OCI-LY3 (cell line): ENCODE measurements around the gene DSCAM.

Source experiments
- H2AFZ ChIP-seq: fragments of 200-600, 300-600 bp; shearing (Covaris generic); 2 replicates; pipeline ENCODE4 v1.6.0; 2014; ENCODE audit warnings: antibody characterized with exemption, low read depth, low read length
- H3K27ac ChIP-seq: fragments of 200-600, 300-600 bp; sonication (generic); 2 replicates; pipeline ENCODE4 v1.5.1; 2014; ENCODE audit warnings: mild to moderate bottlenecking, low read length, moderate library complexity, mixed read lengths
- H3K27me3 ChIP-seq: fragments of 200-600, 300-600 bp; sonication (generic); 2 replicates; pipeline ENCODE4 v1.6.1; 2014; ENCODE audit warnings: low read depth, low read length, mixed read lengths
- H3K36me3 ChIP-seq: fragments of 200-600, 300-600 bp; sonication (generic); replicated peaks from 2 replicates; pipeline ENCODE3; 2014; ENCODE audit warnings: low read depth, low read length, mixed read lengths
- H3K4me1 ChIP-seq: fragments of 300-600, 200-600 bp; sonication (generic); 2 replicates; pipeline ENCODE4 v1.6.1; 2014; ENCODE audit warnings: low read length, mixed read lengths
- H3K4me2 ChIP-seq: fragments of 200-600, 300-600 bp; sonication (generic); 2 replicates; pipeline ENCODE4 v1.6.1; 2014; ENCODE audit warnings: low read length, mixed read lengths
- H3K4me3 ChIP-seq: fragments of 300-600, 200-600 bp; sonication (generic); 2 replicates; pipeline ENCODE4 v1.5.1; 2014; ENCODE audit warnings: antibody characterized with exemption, mild to moderate bottlenecking, low read length, moderate library complexity
- H3K79me2 ChIP-seq: fragments of 300-600, 200-600 bp; shearing (Covaris generic); 2 replicates; pipeline ENCODE4 v1.6.1; 2014; ENCODE audit warnings: mild to moderate bottlenecking, low read length, mixed read lengths
- H3K9ac ChIP-seq: fragments of 300-600, 200-600 bp; shearing (Covaris generic); 2 replicates; pipeline ENCODE4 v1.6.0; 2014; ENCODE audit warnings: mild to moderate bottlenecking, low read length, moderate library complexity
- H3K9me3 ChIP-seq: fragments of 200-600, 300-600 bp; shearing (Covaris generic); 2 replicates; pipeline ENCODE4 v1.6.1; 2014; ENCODE audit warnings: low read length, mixed read lengths; ENCODE audit not compliant: insufficient read depth
- H4K20me1 ChIP-seq: fragments of 200-600, 300-600 bp; sonication (generic); 2 replicates; pipeline ENCODE4 v1.6.1; 2016; ENCODE audit warnings: low read length, mixed read lengths; ENCODE audit not compliant: insufficient read depth
- CTCF ChIP-seq: fragments of 200-600, 300-600 bp; sonication (generic); IDR thresholded peaks from 2 replicates; pipeline ENCODE4 v1.5.1; 2014; ENCODE audit warnings: antibody characterized with exemption, low read length, low read depth
- EZH2phosphoT487 ChIP-seq: fragments of 200-600 bp; shearing (Covaris generic); IDR thresholded peaks from 2 replicates; pipeline ENCODE4 v1.6.1; 2018; ENCODE audit warnings: antibody characterized with exemption, mixed run types, low read depth

Gene DSCAM

GRCh38 chr21:40636026-40636425 is 210.9 kb downstream of the DSCAM start:
- H3K36me3 ChIP-seq, result no peaks in the 10 kb centered on the region
- H3K4me2 ChIP-seq, result no peak overlapping the region
- no peak overlapping the region for H3K27ac ChIP-seq
- H3K9ac ChIP-seq, result no peak overlapping the region
- H3K4me3 ChIP-seq, result no peak overlapping the region
- TF ChIP-seq EZH2phosphoT487 (no peak), CTCF (no peak)
- H3K79me2 ChIP-seq, result no peaks in the 10 kb centered on the region
- no peaks in the 10 kb centered on the region for H3K9me3 ChIP-seq
- H4K20me1 ChIP-seq, result no peaks in the 10 kb centered on the region
- no peaks in the 10 kb centered on the region for H3K4me1 ChIP-seq
- no peaks in the 10 kb centered on the region for H3K27me3 ChIP-seq
- H2AFZ ChIP-seq, result no peak overlapping the region

GRCh38 chr21:40635391-40635790 is 211.6 kb downstream of the DSCAM start:
- no peaks in the 10 kb centered on the region for H3K9me3 ChIP-seq
- no peaks in the 10 kb centered on the region for H3K79me2 ChIP-seq
- H3K27me3 ChIP-seq, result no peaks in the 10 kb centered on the region
- no peak overlapping the region for H3K27ac ChIP-seq
- no peak overlapping the region for H3K4me2 ChIP-seq
- no peak for TF ChIP-seq EZH2phosphoT487
- no peak overlapping the region for H3K9ac ChIP-seq
- no peaks in the 10 kb centered on the region for H3K36me3 ChIP-seq
- H3K4me3 ChIP-seq, result no peak overlapping the region
- H2AFZ ChIP-seq, result no peak overlapping the region
- H4K20me1 ChIP-seq, result no peaks in the 10 kb centered on the region
- no peaks in the 10 kb centered on the region for H3K4me1 ChIP-seq

GRCh38 chr21:40634141-40634540 is 212.8 kb downstream of the DSCAM start:
- no peaks in the 10 kb centered on the region for H4K20me1 ChIP-seq
- no peak overlapping the region for H3K27ac ChIP-seq
- H3K79me2 ChIP-seq, result no peaks in the 10 kb centered on the region
- H2AFZ ChIP-seq, result no peak overlapping the region
- no peaks in the 10 kb centered on the region for H3K36me3 ChIP-seq
- H3K4me1 ChIP-seq, result no peaks in the 10 kb centered on the region
- no peaks in the 10 kb centered on the region for H3K9me3 ChIP-seq
- no peak overlapping the region for H3K9ac ChIP-seq
- TF ChIP-seq CTCF, result no peak
- TF ChIP-seq EZH2phosphoT487, result no peak
- H3K27me3 ChIP-seq, result no peaks in the 10 kb centered on the region
- H3K4me2 ChIP-seq, result no peak overlapping the region
- no peak overlapping the region for H3K4me3 ChIP-seq

GRCh38 chr21:40633048-40633447 is 213.9 kb downstream of the DSCAM start:
- TF ChIP-seq CTCF (no peak), EZH2phosphoT487 (no peak)
- H3K36me3 ChIP-seq, result no peaks in the 10 kb centered on the region

GRCh38 chr21:40631211-40631610 is 215.7 kb downstream of the DSCAM start:
- no peaks in the 10 kb centered on the region for H3K79me2 ChIP-seq
- no peak overlapping the region for H2AFZ ChIP-seq
- H3K9me3 ChIP-seq, result no peaks in the 10 kb centered on the region
- no peak overlapping the region for H3K4me2 ChIP-seq
- no peak overlapping the region for H3K9ac ChIP-seq
- no peak overlapping the region for H3K4me3 ChIP-seq
- TF ChIP-seq CTCF (no peak), EZH2phosphoT487 (no peak)
- H4K20me1 ChIP-seq, result no peaks in the 10 kb centered on the region
- no peaks in the 10 kb centered on the region for H3K4me1 ChIP-seq
- no peaks in the 10 kb centered on the region for H3K27me3 ChIP-seq
- H3K36me3 ChIP-seq, result no peaks in the 10 kb centered on the region
- H3K27ac ChIP-seq, result no peak overlapping the region

More at GRCh38 chr21:40633048-40633447, 213.9 kb downstream of the DSCAM start:
- Histone ChIP-seq H3K79me2 (no peaks in the 10 kb centered on the region), H3K27me3 (no peaks in the 10 kb centered on the region), H3K4me2 (no peak overlapping the region), H2AFZ (no peak overlapping the region), H3K4me3 (no peak overlapping the region), H3K27ac (no peak overlapping the region), H4K20me1 (no peaks in the 10 kb centered on the region), H3K9ac (no peak overlapping the region), H3K9me3 (no peaks in the 10 kb centered on the region), H3K4me1 (no peaks in the 10 kb centered on the region)
